Pancreas (tissue), 10 donors: ENCODE data around the gene DNAJC10. TPM values are rescaled to one million over a fixed set of nuclear protein-coding genes. Genes with fewer than 3 reads are reported as not detected.
"Not testable (repeated sequence)": the region's sequence is repeated elsewhere in the genome, so short reads cannot be mapped to it uniquely, and the experiment has no call there.

Experiments used
- ATAC-seq, 4 donors: fragments of 200-7000 bp; cut with Tn5 transposase; one replicate each; pipeline versions ENCODE4 v1.8.0 to v1.9.1; 2020; ENCODE audit warnings: mild to moderate bottlenecking in 4 of 4, moderate library complexity in 4 of 4
- DNase-seq, 6 donors: peaks; one replicate each; pipeline ENCODE4 v3.0.0-alpha.2; 2020
- FAIRE-seq: peaks from 2 replicates; lab custom pipeline; 2012; peaks lifted over from hg19 to GRCh38; lab: Jason Lieb, UNC
- H3K27ac ChIP-seq, 4 donors: fragments of 200-600 bp; sonication (generic); 1 replicate in 3 of 4; 2 replicates in 1 of 4; pipeline versions ENCODE4 v1.5.0 to v1.8.0; 2020
- H3K27me3 ChIP-seq, 4 donors: fragments of 200-600 bp; one replicate each; pipeline ENCODE4 v1.8.0; 2021
- H3K36me3 ChIP-seq, 3 donors: fragments of 200-600 bp; sonication (generic) in 1 of 3; one replicate each; pipeline versions ENCODE4 v1.5.0 to v1.8.0; 2020 to 2021
- H3K4me1 ChIP-seq, 3 donors: fragments of 200-600 bp; one replicate each; pipeline ENCODE4 v1.8.0; 2021
- H3K4me3 ChIP-seq, 4 donors: fragments of 200-600 bp; sonication (generic) in 2 of 4; one replicate each; pipeline versions ENCODE4 v1.5.0 to v1.8.0; 2020 to 2021
- H3K9me3 ChIP-seq, 4 donors: fragments of 200-600 bp; one replicate each; pipeline ENCODE4 v1.8.0; 2021
- CTCF ChIP-seq, 4 donors: fragments of 200-600 bp; sonication (generic) in 3 of 4; IDR thresholded peaks; one replicate each; pipeline versions ENCODE4 v1.5.0 to v1.8.0; 2021; ENCODE audit warnings: antibody characterized with exemption in 4 of 4
- WGBS, 2 donors: extraction: QIAGEN DNeasy Blood & Tissue Kit; methylation state at CpG; one replicate each; pipeline ENCODE4 v1.1.7; 2013; 5-methylcytosine and 5-hydroxymethylcytosine counted together
- intact Hi-C, 3 donors: fragments of 100-400 bp; cut with DNase I; formaldehyde crosslinking; loops; one replicate each; pipeline versions ENCODE4 v1.11.1 to v1.14.2; 2022
- polyA plus RNA-seq, 2 donors: library from polyadenylated mRNA; stranded (reverse); fragments of 200-250 nt; gene quantifications; one replicate each; pipeline ENCODE4 v1.2.3, GENCODE V29; 2013
- total RNA-seq, 6 donors: library from RNA; stranded (reverse); fragmentation: NEBNext Ultra II Directional in 4 of 6; extraction: Animal tissue kit (Norgen Biotek cat#: 25700) in 4 of 6; gene quantifications; one replicate each; pipeline versions ENCODE4 v1.2.1 to v1.2.4, GENCODE V29; 2021 to 2023
- donor health status: healthy with polysubstance abuse.
- donor health status: DM: no; HTN: no; CAD: no; lungs with moderate emphysema.
- donor health status: DM: no; HTN: no; CAD: no.
- donor health status: control.
- donor health status: control.
- donor health status: Bipolar disorder and iron deficiency.
- donor health status: DM: yes; HTN: yes; CAD: no.
- donor health status: DM: no; HTN: no; CAD: no.
- donor health status: DM: no; HTN: no; CAD: no.
- donor health status: DM: yes; HTN: yes; CAD: no.

Gene DNAJC10
- total and polyA plus RNA-seq, 8 donors = 19.9 to 87.8 (median 63.6) TPM

- Histone ChIP-seq H3K27me3 (no peaks in the 10 kb centered on the region), H3K27ac (no peak overlapping the region), H3K9me3 (no peaks in the 10 kb centered on the region), H3K4me1 (peaks cover 0 to 8% (median 0%) of the 10 kb centered on the region in 3 donors), H3K4me3 (no peak overlapping the region), H3K36me3 (no peaks in the 10 kb centered on the region)
- no peak for ATAC-seq
- intact Hi-C loops = no loop called here
- no peak for DNase-seq
- FAIRE-seq = no peak
- 30 to 31% methylated on average over 2 of the region's 2 CpGs for WGBS, 2 donors
- no peak for TF ChIP-seq CTCF (IDR thresholded peaks at IDR 0.05)
These were observed 13.8 kb downstream of the DNAJC10 start for GRCh38 chr2:182729710-182730339.

GRCh38 chr2:182730486-182730885 is 14.4 kb downstream of the DNAJC10 start:
- DNase-seq (no peak), ATAC-seq (no peak), FAIRE-seq (no peak)
- no peak for TF ChIP-seq CTCF (IDR thresholded peaks at IDR 0.05)
- no peak overlapping the region for H3K4me3 ChIP-seq
- no peaks in the 10 kb centered on the region for H3K36me3 ChIP-seq
- intact Hi-C loops = no loop called here
- no peaks in the 10 kb centered on the region for H3K27me3 ChIP-seq
- H3K27ac ChIP-seq = no peak overlapping the region
- H3K4me1 ChIP-seq = peaks cover 0 to 8% (median 0%) of the 10 kb centered on the region in 3 donors
- H3K9me3 ChIP-seq = no peaks in the 10 kb centered on the region

GRCh38 chr2:182732736-182733135 is 16.7 kb downstream of the DNAJC10 start:
- peaks cover 0 to 8% (median 0%) of the 10 kb centered on the region in 3 donors for H3K4me1 ChIP-seq
- H3K36me3 ChIP-seq = peaks cover 0 to 14% (median 3%) of the 10 kb centered on the region in 3 donors
- TF ChIP-seq CTCF (IDR thresholded peaks at IDR 0.05) = no peak
- no peak for DNase-seq
- intact Hi-C loops = no loop called here
- H3K27me3 ChIP-seq = no peaks in the 10 kb centered on the region
- H3K27ac ChIP-seq = no peak overlapping the region
- no peak for FAIRE-seq
- H3K9me3 ChIP-seq = no peaks in the 10 kb centered on the region
- no peak overlapping the region for H3K4me3 ChIP-seq
- no peak for ATAC-seq

GRCh38 chr2:182733572-182733971 is 17.5 kb downstream of the DNAJC10 start:
- no peak for TF ChIP-seq CTCF (IDR thresholded peaks at IDR 0.05)
- Histone ChIP-seq H3K27ac (no peak overlapping the region), H3K9me3 (no peaks in the 10 kb centered on the region), H3K27me3 (no peaks in the 10 kb centered on the region), H3K4me3 (no peak overlapping the region), H3K36me3 (peaks cover 0 to 14% (median 3%) of the 10 kb centered on the region in 3 donors), H3K4me1 (peaks cover 0 to 8% (median 0%) of the 10 kb centered on the region in 3 donors)
- intact Hi-C loops = no loop called here
- FAIRE-seq = peak; percentile 66
- no peak for ATAC-seq
- DNase-seq = no peak
- 98 to 100% methylated on average over 1 of the region's 1 CpG for WGBS, 2 donors

GRCh38 chr2:182736856-182737255 is 20.8 kb downstream of the DNAJC10 start:
- WGBS, 2 donors = 95 to 97% methylated on average over 8 of the region's 8 CpGs
- ATAC-seq, H3K27ac ChIP-seq, intact Hi-C loops, DNase-seq, H3K4me3 ChIP-seq, H3K9me3 ChIP-seq, H3K27me3 ChIP-seq, FAIRE-seq, H3K4me1 ChIP-seq: not testable (repeated sequence)
- H3K36me3 ChIP-seq = peaks cover 0 to 27% (median 13%) of the 10 kb centered on the region in 3 donors
